IMR-90 (cell line): ENCODE measurements around the gene TSPAN4. TPM values are rescaled to one million over a fixed set of nuclear protein-coding genes. Genes with fewer than 3 reads are reported as not detected.

Experiments
- ATAC-seq: fragments of 200-7000 bp; cut with Tn5 transposase; 2 replicates; pipeline ENCODE4 v1.9.1; 2020; ENCODE audit warnings: low read depth, mild to moderate bottlenecking, moderate library complexity
- BruUV-seq: library from RNA; stranded (reverse); fragments of 400-500 nt; replicated peaks from 2 replicates; lab custom pipeline; 2021; lab: Mats Ljungman, UMichigan
- CTCF ChIA-PET: fragments of 300-600 bp; formaldehyde crosslinking; extraction: SDS; loops from one replicate; lab custom pipeline; 2021; ENCODE audit warnings: antibody characterized with exemption; lab: Yijun Ruan, JAX
- POLR2A ChIA-PET: fragments of 300-600 bp; sonication (Branson Sonifier 250); formaldehyde crosslinking; loops from one replicate; lab custom pipeline; 2022; ENCODE audit warnings: antibody characterized with exemption; ENCODE audit not compliant: unreplicated experiment; lab: Charles Lee
- DNase-seq: peaks from one replicate; pipeline ENCODE4 v3.0.0; 2013
- H2AFZ ChIP-seq: replicated peaks from 2 replicates; pipeline ENCODE3; 2013; ENCODE audit warnings: low read length, mild to moderate bottlenecking; ENCODE audit not compliant: poor library complexity
- H2AK5ac ChIP-seq: 2 replicates; pipeline ENCODE4 v1.6.1; 2013; ENCODE audit warnings: low read depth, low read length, inconsistent platforms
- H2AK9ac ChIP-seq: replicated peaks from 2 replicates; pipeline ENCODE3; 2013; ENCODE audit warnings: mild to moderate bottlenecking, low read depth, low read length, moderate library complexity; ENCODE audit not compliant: poor library complexity
- H2BK120ac ChIP-seq: 2 replicates; pipeline ENCODE4 v1.6.1; 2013; ENCODE audit warnings: low read depth, low read length, inconsistent platforms
- H2BK15ac ChIP-seq: 3 replicates; pipeline ENCODE4 v1.6.1; 2013; ENCODE audit warnings: low read depth, low read length, inconsistent platforms
- H2BK20ac ChIP-seq: 2 replicates; pipeline ENCODE4 v1.6.1; 2013; ENCODE audit warnings: low read depth, mild to moderate bottlenecking, inconsistent platforms, low read length, moderate library complexity
- H2BK5ac ChIP-seq: 2 replicates; pipeline ENCODE4 v1.6.1; 2013; ENCODE audit warnings: mild to moderate bottlenecking, low read depth, low read length, inconsistent platforms; ENCODE audit not compliant: poor library complexity, severe bottlenecking
- H3K14ac ChIP-seq: replicated peaks from 2 replicates; pipeline ENCODE4 v1.6.1; 2013; ENCODE audit warnings: low read depth, low read length, inconsistent platforms
- H3K18ac ChIP-seq: 2 replicates; pipeline ENCODE4 v1.6.1; 2013; ENCODE audit warnings: low read depth, low read length, control low read depth
- H3K23ac ChIP-seq: 2 replicates; pipeline ENCODE4 v1.6.1; 2013; ENCODE audit warnings: low read depth, low read length, inconsistent platforms
- H3K27ac ChIP-seq: 2 replicates; pipeline ENCODE4 v1.5.1; 2013; ENCODE audit warnings: mild to moderate bottlenecking, control low read depth, low read length; ENCODE audit not compliant: insufficient read depth
- H3K27me3 ChIP-seq: 2 replicates; pipeline ENCODE4 v1.6.1; 2013; ENCODE audit warnings: low read length; ENCODE audit not compliant: control insufficient read depth, insufficient read depth
- H3K36me3 ChIP-seq: 2 replicates; pipeline ENCODE4 v1.6.1; 2013; ENCODE audit warnings: low read length, mixed read lengths; ENCODE audit not compliant: control insufficient read depth, insufficient read depth
- H3K4ac ChIP-seq: 2 replicates; pipeline ENCODE4 v1.6.1; 2013; ENCODE audit warnings: low read depth, low read length, inconsistent platforms
- H3K4me1 ChIP-seq: 2 replicates; pipeline ENCODE4 v1.6.1; 2013; ENCODE audit warnings: low read length, mixed read lengths; ENCODE audit not compliant: control insufficient read depth, insufficient read depth
- H3K4me2 ChIP-seq: 2 replicates; pipeline ENCODE4 v1.6.1; 2013; ENCODE audit warnings: low read depth, mild to moderate bottlenecking, control low read depth, low read length, moderate library complexity
- H3K4me3 ChIP-seq: 2 replicates; pipeline ENCODE4 v1.5.1; 2013; ENCODE audit warnings: low read depth, mild to moderate bottlenecking, control low read depth, low read length, moderate library complexity; ENCODE audit not compliant: insufficient read depth
- H3K56ac ChIP-seq: 2 replicates; pipeline ENCODE4 v1.6.1; 2013; ENCODE audit warnings: low read length, inconsistent platforms; ENCODE audit not compliant: insufficient read depth; ENCODE audit errors: extremely low read depth
- H3K79me1 ChIP-seq, 2 experiments: 2 replicates each; pipeline ENCODE4 v1.6.1; 2013; ENCODE audit warnings: low read length in 2 of 2, inconsistent platforms in 1 of 2, low read depth in 1 of 2
- H3K9ac ChIP-seq: 2 replicates; pipeline ENCODE4 v1.6.1; 2013; ENCODE audit warnings: low read depth, low read length, control low read depth
- H3K9me1 ChIP-seq: 2 replicates; pipeline ENCODE4 v1.6.1; 2013; ENCODE audit warnings: low read length, inconsistent platforms; ENCODE audit not compliant: insufficient read depth
- H3K9me3 ChIP-seq: 2 replicates; pipeline ENCODE4 v1.6.1; 2013; ENCODE audit warnings: low read length; ENCODE audit not compliant: control insufficient read depth, insufficient read depth
- H4K20me1 ChIP-seq: 2 replicates; pipeline ENCODE4 v1.6.1; 2013; ENCODE audit warnings: low read length, inconsistent platforms; ENCODE audit not compliant: insufficient read depth
- H4K5ac ChIP-seq: 2 replicates; pipeline ENCODE4 v1.6.1; 2013; ENCODE audit warnings: mild to moderate bottlenecking, low read depth, low read length, control low read depth
- H4K8ac ChIP-seq, 2 experiments: 2 replicates each; pipeline ENCODE4 v1.6.1; 2013; ENCODE audit warnings: low read depth in 2 of 2, low read length in 2 of 2, control low read depth in 1 of 2, inconsistent platforms in 1 of 2
- H4K91ac ChIP-seq: 2 replicates; pipeline ENCODE4 v1.6.1; 2013; ENCODE audit warnings: low read depth, low read length, inconsistent platforms; ENCODE audit not compliant: insufficient read depth
- BHLHE40 ChIP-seq: fragments of 150-350 bp; IDR thresholded peaks from 2 replicates; pipeline ENCODE4 v1.6.1; 2016; ENCODE audit warnings: mild to moderate bottlenecking, low read depth, low read length
- CEBPB ChIP-seq: IDR thresholded peaks from 2 replicates; pipeline ENCODE4 v1.6.1; 2012; ENCODE audit warnings: low read depth, low read length, improper control_type of control experiment
- CHD1 ChIP-seq: IDR thresholded peaks from 2 replicates; pipeline ENCODE4 v1.6.1; 2012; ENCODE audit warnings: low read depth, low read length, improper control_type of control experiment
- ELK1 ChIP-seq: fragments of 150-350 bp; IDR thresholded peaks from 2 replicates; pipeline ENCODE4 v1.6.1; 2016; ENCODE audit warnings: low read depth, mild to moderate bottlenecking, low read length, moderate library complexity, borderline replicate concordance
- FOS ChIP-seq: fragments of 150-350 bp; IDR thresholded peaks from 2 replicates; pipeline ENCODE4 v1.6.1; 2016; ENCODE audit warnings: low read depth, low read length
- MAZ ChIP-seq: IDR thresholded peaks from 2 replicates; pipeline ENCODE4 v1.6.1; 2012; ENCODE audit warnings: low read depth, mild to moderate bottlenecking, low read length, improper control_type of control experiment, moderate library complexity, borderline replicate concordance
- MXI1 ChIP-seq: IDR thresholded peaks from 2 replicates; pipeline ENCODE4 v1.6.1; 2012; ENCODE audit warnings: low read depth, mild to moderate bottlenecking, low read length, moderate library complexity, borderline replicate concordance
- NFE2L2 ChIP-seq: fragments of 150-350 bp; IDR thresholded peaks from 2 replicates; pipeline ENCODE4 v1.6.1; 2016; ENCODE audit warnings: low read depth, mild to moderate bottlenecking, low read length
- POLR2A ChIP-seq: IDR thresholded peaks from 2 replicates; pipeline ENCODE4 v1.6.1; 2012; ENCODE audit warnings: mild to moderate bottlenecking, low read depth, low read length
- RCOR1 ChIP-seq: IDR thresholded peaks from 2 replicates; pipeline ENCODE4 v1.6.1; 2012; ENCODE audit warnings: mild to moderate bottlenecking, low read length, improper control_type of control experiment; ENCODE audit not compliant: insufficient replicate concordance
- SMC3 ChIP-seq: fragments of 150-350 bp; IDR thresholded peaks from 2 replicates; pipeline ENCODE4 v1.6.1; 2016; ENCODE audit warnings: low read depth, mild to moderate bottlenecking, antibody characterized with exemption, low read length, moderate library complexity
- USF2 ChIP-seq: fragments of 150-350 bp; IDR thresholded peaks from 2 replicates; pipeline ENCODE4 v1.6.1; 2017; ENCODE audit warnings: mild to moderate bottlenecking, antibody characterized with exemption, low read length, low read depth
- WGBS, 2 experiments: methylation state at CpG; one replicate each; pipeline versions ENCODE4 v1.1.5 to v1.1.7; 2013; ENCODE audit warnings: missing lambda C conversion rate in 2 of 2; ENCODE audit not compliant: insufficient read length in 1 of 2; ENCODE audit errors: extremely low coverage in 2 of 2; 5-methylcytosine and 5-hydroxymethylcytosine counted together
- dilution Hi-C: fragments of 300-500 bp; cut with HindIII; formaldehyde crosslinking; loops from one replicate; pipeline ENCODE4 v1.14.3; 2018; ENCODE audit warnings: low sequenced_read_pairs; ENCODE audit not compliant: unreplicated experiment
- in situ Hi-C: fragments of 300-500 bp; cut with MboI; formaldehyde crosslinking; loops from 3 replicates; pipeline ENCODE4 v1.14.3; 2019; ENCODE audit warnings: low sequenced_read_pairs, inconsistent platforms, mixed read lengths
- intact Hi-C: fragments of 100-400 bp; cut with micrococcal nuclease; formaldehyde crosslinking; loops from 2 replicates; pipeline ENCODE4 v1.10.0; 2022
- polyA plus RNA-seq, 3 experiments: library from polyadenylated mRNA; depleted of rRNA; stranded (reverse); fragments of >200 nt; gene quantifications; 2 replicates each; pipeline ENCODE4 v1.2.3, GENCODE V29; 2012; ENCODE audit warnings: low replicate concordance in 1 of 3
- total RNA-seq: library from RNA; depleted of rRNA; stranded (reverse); fragments of >200 nt; gene quantifications from 2 replicates; pipeline ENCODE4 v1.2.3, GENCODE V29; 2012

The TSPAN4 gene
- total and polyA plus RNA-seq, 2 of the 4 experiments (the other 2 are of a cell fraction): 161 to 293 TPM

GRCh38 chr11:867856-868358, 25.3 kb downstream of the TSPAN4 start:
- H4K8ac ChIP-seq: no peak overlapping the region
- BruUV-seq: no TSS peak
- no peak overlapping the region for H2AK9ac ChIP-seq
- CTCF ChIA-PET: no interaction called here
- TF ChIP-seq SMC3: no peak
- no peak for TF ChIP-seq CHD1
- no peak for TF ChIP-seq MXI1
- TF ChIP-seq FOS: no peak
- no peak for TF ChIP-seq ELK1
- TF ChIP-seq MAZ: no peak
- no peak for TF ChIP-seq POLR2A
- no peak for TF ChIP-seq NFE2L2
- TF ChIP-seq BHLHE40: no peak
- no peak for TF ChIP-seq RCOR1
- no peak for TF ChIP-seq USF2
- TF ChIP-seq CEBPB: no peak
- no peak overlapping the region for H2BK120ac ChIP-seq
- H3K79me1 ChIP-seq: peaks cover 3 to 20% of the 10 kb centered on the region in 2 experiments; a peak in 1 of 4 replicates
- H3K27me3 ChIP-seq: no peaks in the 10 kb centered on the region
- no peak overlapping the region for H3K56ac ChIP-seq
- H3K4ac ChIP-seq: no peak overlapping the region
- H3K23ac ChIP-seq: no peak overlapping the region
- 100% methylated on average over 2 of the region's 8 CpGs; no CpG with 5 or more reads in 1 of the 2 experiments for WGBS, 2 experiments
- peaks cover 31% of the 10 kb centered on the region for H4K20me1 ChIP-seq
- H2AK5ac ChIP-seq: no peak overlapping the region
- H2AFZ ChIP-seq: no peak overlapping the region
- H2BK20ac ChIP-seq: no peak overlapping the region
- peaks cover 29% of the 10 kb centered on the region; the same call in 1 of the 2 replicates for H3K36me3 ChIP-seq
- H3K9me3 ChIP-seq: no peaks in the 10 kb centered on the region
- H3K14ac ChIP-seq: no peak overlapping the region
- peaks cover 3% of the 10 kb centered on the region; the same call in 1 of the 2 replicates for H3K9me1 ChIP-seq
- in situ Hi-C loops (no loop called here), intact Hi-C loops (no loop called here), dilution Hi-C loops (no loop called here)
- no peak overlapping the region for H3K27ac ChIP-seq
- H2BK15ac ChIP-seq: no peak overlapping the region
- no peak for DNase-seq
- POLR2A ChIA-PET: no interaction called here
- no peak overlapping the region for H3K9ac ChIP-seq
- no peak overlapping the region for H2BK5ac ChIP-seq
- H3K4me2 ChIP-seq: no peak overlapping the region
- no peak overlapping the region for H4K5ac ChIP-seq
- H3K18ac ChIP-seq: no peak overlapping the region
- no peak overlapping the region for H4K91ac ChIP-seq
- no peaks in the 10 kb centered on the region for H3K4me1 ChIP-seq
- no peak overlapping the region for H3K4me3 ChIP-seq
- no peak for ATAC-seq
